OCI-LY7 (cell line): ENCODE data around the gene RAB29. TPM values are rescaled to one million over a fixed set of nuclear protein-coding genes. Genes with fewer than 3 reads are reported as not detected.

Experiments
- BruUV-seq: library from RNA; stranded (reverse); fragments of 400-500 nt; replicated peaks from 2 replicates; lab custom pipeline; 2021; lab: Mats Ljungman, UMichigan
- CTCF ChIA-PET: fragments of 300-600 bp; sonication (Branson Sonifier 250); formaldehyde crosslinking; loops from one replicate; lab custom pipeline; 2022; ENCODE audit warnings: antibody characterized with exemption; ENCODE audit not compliant: unreplicated experiment; lab: Charles Lee
- POLR2A ChIA-PET: fragments of 300-600 bp; sonication (Branson Sonifier 250); formaldehyde crosslinking; loops from one replicate; lab custom pipeline; 2022; ENCODE audit warnings: antibody characterized with exemption; lab: Charles Lee
- DNase-seq: peaks from one replicate; pipeline ENCODE4 v3.0.0-alpha.2; 2015; ENCODE audit warnings: low spot score
- H2AFZ ChIP-seq: fragments of 200-600 bp; sonication (generic), shearing (Covaris generic); 2 replicates; pipeline ENCODE4 v1.6.1; 2014; ENCODE audit warnings: mild to moderate bottlenecking, antibody characterized with exemption, low read length, moderate library complexity
- H3K27ac ChIP-seq: fragments of 200-600 bp; sonication (generic); 2 replicates; pipeline ENCODE4 v1.5.1; 2014; ENCODE audit warnings: mixed run types, low read depth, mild to moderate bottlenecking, moderate library complexity, low read length, inconsistent platforms; ENCODE audit not compliant: poor library complexity, severe bottlenecking
- H3K36me3 ChIP-seq: fragments of 200-600 bp; sonication (generic); 2 replicates; pipeline ENCODE4 v1.6.1; 2014; ENCODE audit warnings: mild to moderate bottlenecking, antibody characterized with exemption, low read length, moderate library complexity, mixed read lengths; ENCODE audit not compliant: insufficient read depth
- H3K4me1 ChIP-seq: fragments of 200-600 bp; sonication (generic); 2 replicates; pipeline ENCODE4 v1.5.1; 2014; ENCODE audit warnings: mild to moderate bottlenecking, low read length; ENCODE audit not compliant: insufficient read depth, poor library complexity, severe bottlenecking
- H3K4me2 ChIP-seq: fragments of 200-600 bp; sonication (generic); 2 replicates; pipeline ENCODE4 v1.6.1; 2014; ENCODE audit warnings: mild to moderate bottlenecking, low read length
- H3K4me3 ChIP-seq: fragments of 200-600 bp; sonication (generic); 2 replicates; pipeline ENCODE4 v1.5.1; 2014; ENCODE audit warnings: mild to moderate bottlenecking, low read depth, low read length; ENCODE audit not compliant: poor library complexity, severe bottlenecking
- H3K79me2 ChIP-seq: fragments of 200-600 bp; sonication (generic); 2 replicates; pipeline ENCODE4 v1.6.1; 2016; ENCODE audit warnings: low read depth, mild to moderate bottlenecking, low read length, moderate library complexity, mixed read lengths; ENCODE audit not compliant: insufficient read depth
- H3K9me2 ChIP-seq: fragments of 200-600 bp; sonication (generic); 2 replicates; pipeline ENCODE4 v1.6.1; 2016; ENCODE audit warnings: mild to moderate bottlenecking, low read length, mixed read lengths; ENCODE audit not compliant: insufficient read depth
- H3K9me3 ChIP-seq: fragments of 200-600 bp; sonication (generic); 2 replicates; pipeline ENCODE4 v1.6.1; 2014; ENCODE audit warnings: mild to moderate bottlenecking, mixed run types, low read length, mixed read lengths
- H4K20me1 ChIP-seq: fragments of 200-600 bp; sonication (generic); 2 replicates; pipeline ENCODE4 v1.6.1; 2014; ENCODE audit warnings: mild to moderate bottlenecking, antibody characterized with exemption, low read length, moderate library complexity, mixed read lengths; ENCODE audit not compliant: insufficient read depth
- EZH2phosphoT487 ChIP-seq: fragments of 200-600 bp; sonication (generic); IDR thresholded peaks from 2 replicates; pipeline ENCODE4 v1.6.1; 2018; ENCODE audit warnings: low read depth, borderline replicate concordance, mild to moderate bottlenecking, mixed run types, antibody characterized with exemption, low read length, moderate library complexity, mixed read lengths
- intact Hi-C: fragments of 100-400 bp; cut with micrococcal nuclease; formaldehyde crosslinking; loops from one replicate; pipeline ENCODE4 v1.10.0; 2022; ENCODE audit not compliant: unreplicated experiment
- total RNA-seq, 2 experiments: library from RNA; depleted of rRNA in 1 of 2; stranded (reverse); fragments of >200 nt in 1 of 2; shearing (Covaris generic) in 1 of 2; gene quantifications; 2 replicates each; pipeline ENCODE4 v1.2.3, GENCODE V29; 2014 to 2022
- TF ChIP-seq, protein P1 (sequence below): fragments of 200-600 bp; sonication (generic); conservative IDR thresholded peaks from 2 replicates; pipeline ENCODE4 v1.5.1; 2014; ENCODE audit warnings: mild to moderate bottlenecking, antibody characterized with exemption, low read length, moderate library complexity, mixed read lengths

The RAB29 gene
- total RNA-seq, 2 experiments from 2014 or later: 5.9 to 7.8 TPM

DNA sequence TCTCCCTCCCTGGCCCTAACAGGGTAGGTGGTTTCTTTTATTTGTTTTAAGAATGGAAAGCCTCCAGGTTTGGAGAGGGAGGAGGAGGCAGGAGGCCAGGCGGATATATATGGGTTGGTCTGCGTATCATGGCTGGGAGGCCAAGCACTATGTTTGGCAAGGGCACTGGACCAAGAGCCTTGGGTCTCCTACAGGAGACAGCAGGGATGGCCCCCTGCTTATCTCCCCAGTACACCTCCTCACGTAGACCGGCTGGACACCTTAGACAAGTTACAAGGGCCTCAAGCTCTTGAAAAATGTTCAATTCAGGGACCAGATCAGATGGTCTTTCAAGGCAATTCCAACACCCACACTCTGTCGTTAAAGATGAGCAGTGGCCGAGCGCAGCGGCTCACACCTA lies 26.8 kb upstream of the RAB29 start:
- intact Hi-C loops: no loop called here
- H2AFZ ChIP-seq: no peak overlapping the region
- H3K4me2 ChIP-seq: no peak overlapping the region
- H4K20me1 ChIP-seq: no peaks in the 10 kb centered on the region
- no TSS peak for BruUV-seq
- no peak overlapping the region for H3K4me3 ChIP-seq
- POLR2A ChIA-PET: interaction anchor here (0.6 kb wide), 1 partner anchor 14 kb away, joined by 3 read pairs; no protein-coding TSS in a partner anchor
- H3K36me3 ChIP-seq: no peaks in the 10 kb centered on the region
- no peaks in the 10 kb centered on the region for H3K79me2 ChIP-seq
- no peaks in the 10 kb centered on the region for H3K9me2 ChIP-seq
- no peaks in the 10 kb centered on the region for H3K4me1 ChIP-seq
- no peak for DNase-seq
- no peak overlapping the region for H3K27ac ChIP-seq
- H3K9me3 ChIP-seq: no peaks in the 10 kb centered on the region
- TF ChIP-seq EZH2phosphoT487: no peak
- TF ChIP-seq, protein P1, sequence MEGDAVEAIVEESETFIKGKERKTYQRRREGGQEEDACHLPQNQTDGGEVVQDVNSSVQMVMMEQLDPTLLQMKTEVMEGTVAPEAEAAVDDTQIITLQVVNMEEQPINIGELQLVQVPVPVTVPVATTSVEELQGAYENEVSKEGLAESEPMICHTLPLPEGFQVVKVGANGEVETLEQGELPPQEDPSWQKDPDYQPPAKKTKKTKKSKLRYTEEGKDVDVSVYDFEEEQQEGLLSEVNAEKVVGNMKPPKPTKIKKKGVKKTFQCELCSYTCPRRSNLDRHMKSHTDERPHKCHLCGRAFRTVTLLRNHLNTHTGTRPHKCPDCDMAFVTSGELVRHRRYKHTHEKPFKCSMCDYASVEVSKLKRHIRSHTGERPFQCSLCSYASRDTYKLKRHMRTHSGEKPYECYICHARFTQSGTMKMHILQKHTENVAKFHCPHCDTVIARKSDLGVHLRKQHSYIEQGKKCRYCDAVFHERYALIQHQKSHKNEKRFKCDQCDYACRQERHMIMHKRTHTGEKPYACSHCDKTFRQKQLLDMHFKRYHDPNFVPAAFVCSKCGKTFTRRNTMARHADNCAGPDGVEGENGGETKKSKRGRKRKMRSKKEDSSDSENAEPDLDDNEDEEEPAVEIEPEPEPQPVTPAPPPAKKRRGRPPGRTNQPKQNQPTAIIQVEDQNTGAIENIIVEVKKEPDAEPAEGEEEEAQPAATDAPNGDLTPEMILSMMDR: no peak
- CTCF ChIA-PET: no interaction called here

DNA sequence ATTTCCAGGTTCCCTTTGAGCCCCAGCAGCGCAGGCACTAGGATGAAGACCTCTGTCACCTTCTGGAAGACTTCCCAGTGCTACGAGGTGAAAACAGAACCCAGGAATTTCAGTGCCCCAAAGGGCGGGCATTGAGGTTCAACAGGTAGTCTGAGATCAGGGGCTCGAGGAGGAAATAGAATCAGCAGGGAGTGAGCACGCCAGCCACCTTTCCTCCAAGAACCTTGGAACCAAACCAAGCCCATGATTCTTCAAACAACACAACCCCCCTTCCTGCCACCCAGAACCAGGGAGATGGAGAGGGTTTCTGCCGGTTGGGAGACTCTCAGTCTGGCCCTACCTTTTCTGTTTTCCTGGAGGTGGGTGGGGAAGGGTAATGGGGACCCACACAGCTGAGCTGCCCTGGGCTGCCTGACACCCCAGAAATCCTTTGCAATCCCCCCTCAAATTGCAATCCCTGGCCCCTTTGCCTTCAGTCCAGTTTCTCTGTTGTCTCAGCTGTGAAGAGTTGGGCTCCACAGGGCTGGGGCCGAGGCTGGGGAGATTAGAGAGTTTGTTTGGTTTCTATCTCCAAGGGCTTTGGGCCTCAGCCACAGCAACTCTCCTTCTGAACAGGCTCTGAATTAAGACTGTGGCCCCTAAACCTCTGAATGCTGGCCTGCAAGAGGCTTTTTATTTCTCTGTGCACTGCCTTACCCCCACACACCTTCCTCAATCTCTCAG lies 25.9 kb upstream of the RAB29 start:
- Histone ChIP-seq H3K27ac (no peak overlapping the region), H3K9me3 (no peaks in the 10 kb centered on the region), H4K20me1 (no peaks in the 10 kb centered on the region), H3K4me3 (no peak overlapping the region), H3K4me1 (no peaks in the 10 kb centered on the region), H3K4me2 (no peak overlapping the region), H2AFZ (no peak overlapping the region), H3K79me2 (no peaks in the 10 kb centered on the region), H3K9me2 (no peaks in the 10 kb centered on the region), H3K36me3 (no peaks in the 10 kb centered on the region)
- no peak for TF ChIP-seq EZH2phosphoT487
- TF ChIP-seq, protein P1: no peak
- no TSS peak for BruUV-seq
- intact Hi-C loops: no loop called here
- ChIA-PET POLR2A (interaction anchor here (0.6 kb wide), 1 partner anchor 13 kb away, joined by 3 read pairs; no protein-coding TSS in a partner anchor), CTCF (no interaction called here)
- no peak for DNase-seq

DNA sequence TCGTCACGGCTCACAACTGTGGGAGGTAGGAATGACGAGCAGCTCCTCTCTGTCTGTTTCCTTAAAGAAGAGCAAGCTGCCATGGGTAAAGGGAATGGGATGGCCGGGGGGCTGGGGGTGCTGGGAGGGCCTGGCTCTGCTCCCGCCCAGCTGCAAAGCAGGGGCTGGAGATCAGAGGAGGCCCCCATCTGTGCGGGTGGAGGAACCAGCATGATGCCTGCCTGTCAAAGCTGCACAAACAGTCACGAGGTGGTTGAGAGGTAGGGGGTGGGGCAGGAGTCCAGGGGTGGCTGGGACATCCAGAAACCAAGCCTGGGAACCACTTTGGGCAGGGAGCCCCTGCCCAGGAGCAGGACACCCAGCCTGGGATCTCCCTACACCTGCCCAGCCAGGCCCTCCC lies 25.1 kb upstream of the RAB29 start:
- Histone ChIP-seq H3K36me3 (no peaks in the 10 kb centered on the region), H3K9me3 (no peaks in the 10 kb centered on the region), H3K79me2 (no peaks in the 10 kb centered on the region), H3K4me2 (no peak overlapping the region), H3K4me3 (no peak overlapping the region), H4K20me1 (no peaks in the 10 kb centered on the region), H2AFZ (no peak overlapping the region), H3K9me2 (no peaks in the 10 kb centered on the region), H3K27ac (no peak overlapping the region), H3K4me1 (no peaks in the 10 kb centered on the region)
- TF ChIP-seq, protein P1: no peak
- no peak for TF ChIP-seq EZH2phosphoT487
- DNase-seq: no peak
- ChIA-PET POLR2A (no interaction called here), CTCF (no interaction called here)
- no TSS peak for BruUV-seq
- intact Hi-C loops: no loop called here
